HG03439 (cell line): Measurements from ENCODE around the gene CDC7.

Experiments
- ATAC-seq: cut with Tn5 transposase; IDR thresholded peaks from one replicate; pipeline ENCODE4 v1.9.1; 2021; ENCODE audit warnings: mild to moderate bottlenecking, moderate library complexity; ENCODE audit not compliant: unreplicated experiment

The CDC7 gene

DNA sequence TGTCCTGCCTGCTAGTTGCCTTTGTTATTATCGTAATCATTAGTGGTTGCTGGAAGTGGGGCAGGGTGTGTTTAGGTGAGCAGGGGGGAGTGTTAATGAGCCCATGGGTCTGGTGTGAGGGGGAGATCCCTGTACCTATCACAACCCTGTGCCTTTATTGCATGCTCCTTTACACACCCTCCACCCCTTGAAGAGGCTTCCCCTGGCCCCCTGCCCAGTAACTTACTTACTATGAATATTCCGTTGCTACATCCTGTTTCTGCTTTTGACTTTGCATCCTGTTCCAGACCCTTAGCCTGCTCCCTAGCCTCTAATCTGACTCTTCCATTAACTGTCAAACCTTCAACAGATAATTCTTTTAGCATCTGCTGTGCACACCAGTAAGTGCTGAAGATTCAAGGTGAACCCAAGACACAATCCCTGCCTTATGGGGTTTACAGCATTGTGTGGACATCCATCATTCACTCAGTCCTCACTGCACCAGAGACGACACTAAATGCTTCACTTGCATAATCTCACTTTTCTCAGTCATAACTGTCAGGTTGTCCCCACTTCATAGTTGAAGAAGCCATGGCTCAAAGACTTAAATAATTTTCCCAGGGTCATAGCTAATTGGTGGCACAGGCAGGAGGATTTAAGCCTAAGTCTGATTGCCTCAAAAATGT is 47.9 kb downstream of the CDC7 start:
- ATAC-seq = no peak

DNA sequence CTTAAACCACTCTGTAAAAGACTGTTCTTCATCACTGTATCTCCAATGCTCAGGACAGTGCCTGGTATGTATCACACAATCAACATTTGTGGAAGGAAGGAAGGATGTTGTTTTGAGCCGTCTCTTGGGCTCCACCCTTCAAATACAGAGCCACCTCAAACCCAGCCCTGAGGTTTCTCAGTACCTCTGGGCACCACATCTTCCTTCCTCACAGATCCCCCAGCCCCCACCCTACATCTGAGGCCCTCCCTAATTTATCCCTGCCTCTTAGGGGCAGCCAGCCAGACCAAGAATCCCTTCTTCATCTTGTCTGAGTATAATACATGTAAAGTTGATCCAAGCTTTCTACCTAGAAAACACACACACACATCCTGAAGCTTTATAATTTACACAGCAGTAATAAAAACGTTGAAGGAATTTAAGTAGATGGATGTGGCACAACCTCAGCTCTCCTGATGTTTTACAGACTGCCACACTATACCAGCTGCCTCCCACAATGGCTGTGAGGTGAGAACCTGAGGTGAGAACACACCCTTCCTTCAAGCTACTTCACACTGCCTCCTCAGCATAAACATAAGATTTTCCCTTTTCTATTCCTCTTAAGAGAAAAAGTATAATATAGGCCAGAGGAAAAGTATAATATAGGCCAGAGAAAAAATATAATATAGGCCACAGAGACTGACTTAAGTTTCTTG is 48.5 kb downstream of the CDC7 start:
- no peak for ATAC-seq

DNA sequence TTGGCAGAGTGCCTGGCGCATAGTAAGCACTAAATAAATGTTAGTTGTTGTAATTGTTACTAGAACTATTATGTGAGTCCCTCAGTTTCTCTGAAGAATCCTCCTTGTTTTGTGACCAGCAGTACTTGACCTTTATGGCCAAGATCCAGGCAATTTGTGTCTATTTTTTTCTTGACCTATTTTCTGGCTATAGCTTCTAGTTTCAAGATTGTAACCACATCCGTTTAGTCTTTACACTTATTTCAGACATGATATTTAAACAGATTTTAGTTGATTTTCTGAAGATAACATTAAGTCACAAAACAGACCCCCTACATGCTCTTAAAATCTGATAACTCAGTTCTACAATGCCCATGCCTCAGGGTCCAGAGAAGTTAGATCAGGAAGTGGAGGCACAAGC is 50.3 kb downstream of the CDC7 start:
- no peak for ATAC-seq

DNA sequence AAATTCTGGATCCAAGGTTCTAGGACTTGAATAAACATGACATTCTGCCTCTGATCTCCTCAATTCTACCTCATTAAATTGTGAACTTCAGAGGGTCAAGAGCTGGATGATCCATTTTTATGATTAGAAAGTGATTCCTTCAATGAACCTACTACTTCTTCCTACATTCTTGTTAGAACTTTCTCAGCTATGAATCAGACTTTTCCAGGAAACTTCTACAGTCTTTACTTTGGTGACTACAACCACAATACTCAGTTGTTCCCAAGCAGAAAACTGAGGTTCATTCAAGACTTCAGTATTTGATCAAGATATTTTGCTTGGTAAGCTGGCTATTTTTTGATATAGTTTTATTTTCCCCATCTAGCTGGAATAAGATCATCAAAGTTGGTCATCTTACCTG is 51.4 kb downstream of the CDC7 start:
- no peak for ATAC-seq

DNA sequence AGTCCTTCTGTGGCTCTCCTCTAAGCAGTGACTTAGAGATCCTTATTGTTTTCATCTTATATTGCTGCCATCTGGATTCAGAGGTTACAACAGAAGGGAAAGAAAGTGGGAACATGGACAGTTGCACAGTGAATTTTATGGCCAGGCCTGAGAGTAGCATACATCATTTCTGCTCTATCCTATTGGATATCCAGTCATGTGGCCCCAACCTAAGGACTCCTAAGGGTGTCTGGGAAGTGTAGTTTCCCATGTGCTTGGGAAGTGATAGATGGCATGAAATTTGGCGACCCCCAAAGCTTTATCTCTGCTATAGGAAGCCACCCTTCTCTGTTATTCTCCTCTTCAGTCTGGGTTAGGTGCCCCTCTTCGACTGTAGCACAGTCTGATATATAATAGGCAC is 51.9 kb downstream of the CDC7 start:
- ATAC-seq = no peak

DNA sequence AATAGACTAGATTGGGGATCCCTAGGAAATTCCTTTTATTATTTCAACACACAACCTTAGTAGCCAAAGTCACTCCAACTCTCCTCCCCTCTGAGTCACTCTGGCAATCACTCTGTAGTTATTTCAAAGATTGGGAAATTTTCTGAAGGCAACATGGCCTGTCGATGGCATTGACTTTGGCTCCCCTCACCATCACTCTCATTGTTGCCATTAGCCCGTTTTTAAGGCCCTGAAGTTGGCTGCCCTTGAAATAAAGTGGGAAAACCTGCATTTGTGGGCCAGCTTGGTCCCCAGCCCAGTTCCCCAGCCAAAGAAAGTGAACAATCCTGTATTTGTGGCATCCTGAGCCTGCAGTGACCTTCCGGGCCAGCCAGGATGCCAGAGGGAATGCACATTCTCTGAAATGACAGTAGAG is 52.5 kb downstream of the CDC7 start:
- no peak for ATAC-seq

DNA sequence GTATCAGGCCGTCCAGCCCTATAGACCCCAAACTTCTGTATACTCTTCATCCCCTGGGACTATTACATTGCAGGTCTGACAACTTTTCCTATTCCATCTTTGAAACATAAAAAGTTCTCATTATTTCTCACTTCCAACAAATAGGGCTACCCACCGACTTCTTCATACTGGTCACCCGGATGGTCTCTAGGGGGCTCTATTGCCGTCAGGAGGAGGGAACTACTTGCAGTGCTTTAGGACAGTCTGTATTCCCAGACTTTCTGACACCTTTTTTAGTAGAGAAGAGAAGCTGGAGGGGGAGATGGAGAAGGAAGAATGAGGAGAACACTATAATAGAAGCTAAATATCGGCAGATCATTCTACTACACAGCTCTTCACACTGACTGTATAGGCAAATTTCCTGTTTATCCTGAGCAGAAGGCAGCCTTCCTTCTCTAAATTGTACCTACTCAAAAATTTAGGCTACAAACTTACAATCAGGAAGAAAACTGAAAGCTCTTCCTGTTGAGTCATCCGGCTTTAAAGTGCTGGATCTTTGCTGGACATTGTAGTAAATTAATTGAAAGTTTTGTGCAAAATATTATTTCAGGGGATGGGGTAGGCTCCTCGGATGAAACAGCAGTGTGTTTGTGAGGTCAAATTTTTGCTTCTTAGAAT is 54.6 kb downstream of the CDC7 start:
- ATAC-seq = no peak

DNA sequence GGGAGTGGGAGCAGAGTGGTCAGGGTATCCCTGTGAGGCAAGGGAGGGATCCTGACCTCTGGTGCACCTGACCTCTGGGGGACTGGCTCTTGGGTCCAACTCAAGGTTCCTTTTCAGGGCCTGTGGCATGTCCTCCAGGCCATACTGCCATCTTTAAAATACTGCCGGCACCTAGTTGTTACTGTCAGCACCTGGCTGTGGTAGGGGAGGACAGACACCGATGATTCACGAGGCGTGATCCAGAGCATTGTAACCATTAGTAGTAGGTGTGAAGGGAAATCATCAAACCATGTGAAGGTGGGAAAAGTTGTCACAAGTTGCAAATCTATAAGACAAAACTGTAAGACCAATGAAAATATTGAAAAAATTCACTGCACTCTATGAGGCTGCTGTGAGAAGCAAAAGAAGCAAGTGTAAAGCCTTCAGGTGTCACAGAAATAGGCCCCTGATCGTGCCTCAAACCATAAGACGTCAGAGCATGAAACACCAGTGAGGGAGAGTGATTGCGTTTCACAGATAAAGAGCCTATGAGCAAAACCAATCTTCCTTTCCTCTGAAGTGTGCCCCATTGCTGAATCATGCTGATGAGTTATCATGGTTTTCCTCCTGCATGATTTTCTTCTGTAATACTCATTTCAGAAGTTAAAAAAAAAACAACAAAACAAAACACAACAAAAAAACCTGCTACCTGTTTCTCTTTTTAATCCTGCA is 55.3 kb downstream of the CDC7 start:
- peak; percentile 80 for ATAC-seq

DNA sequence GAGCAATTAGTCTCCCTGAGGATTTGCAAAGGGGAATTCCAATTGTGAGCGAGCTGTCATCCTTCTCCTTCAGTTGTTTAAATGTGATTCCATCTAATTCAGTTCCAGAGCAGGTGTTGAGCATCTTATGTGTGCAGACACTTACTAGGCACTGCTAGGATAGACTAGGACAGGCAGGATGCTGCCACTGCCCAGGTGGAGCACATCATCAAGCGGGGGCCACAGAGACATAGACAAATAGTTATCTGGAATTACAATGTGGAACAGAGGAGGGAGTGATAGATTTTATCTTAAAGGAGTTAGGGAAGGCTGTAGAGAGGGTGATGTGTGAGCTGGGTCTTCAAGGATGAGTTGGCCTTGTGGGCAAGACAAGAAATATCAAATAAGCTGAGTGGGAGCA is 55.9 kb downstream of the CDC7 start:
- ATAC-seq = peak; percentile 20

DNA sequence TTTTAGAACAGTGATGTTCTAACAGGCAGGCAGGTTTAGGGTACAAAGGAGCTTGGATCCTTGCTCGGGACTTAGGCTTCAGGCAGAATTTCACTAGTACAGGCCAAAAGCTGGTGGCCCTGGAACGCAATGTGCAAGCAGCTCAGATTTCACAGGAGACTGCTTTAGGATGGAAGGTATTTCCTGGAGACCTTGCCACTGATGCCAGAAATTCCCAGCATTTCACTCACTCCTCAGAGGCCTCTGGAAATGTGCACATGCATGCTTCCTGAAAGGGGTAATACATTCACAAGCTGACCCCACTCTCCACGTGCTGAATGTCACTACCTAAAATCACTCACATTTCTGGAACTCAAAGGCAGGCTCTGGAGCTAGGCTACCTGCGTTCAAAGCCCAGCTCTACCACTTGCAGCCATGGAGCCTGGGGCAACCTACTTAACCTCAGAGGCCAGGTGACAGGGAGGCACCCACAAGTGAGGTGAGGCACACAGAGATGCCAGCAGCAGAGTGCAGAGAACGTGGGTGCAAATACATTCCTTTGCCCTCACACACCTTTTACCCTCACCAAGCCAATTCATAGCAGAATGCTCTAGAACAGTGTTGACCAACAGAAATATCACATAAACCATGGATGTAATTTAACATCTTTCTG is 56.5 kb downstream of the CDC7 start:
- ATAC-seq = no peak

DNA sequence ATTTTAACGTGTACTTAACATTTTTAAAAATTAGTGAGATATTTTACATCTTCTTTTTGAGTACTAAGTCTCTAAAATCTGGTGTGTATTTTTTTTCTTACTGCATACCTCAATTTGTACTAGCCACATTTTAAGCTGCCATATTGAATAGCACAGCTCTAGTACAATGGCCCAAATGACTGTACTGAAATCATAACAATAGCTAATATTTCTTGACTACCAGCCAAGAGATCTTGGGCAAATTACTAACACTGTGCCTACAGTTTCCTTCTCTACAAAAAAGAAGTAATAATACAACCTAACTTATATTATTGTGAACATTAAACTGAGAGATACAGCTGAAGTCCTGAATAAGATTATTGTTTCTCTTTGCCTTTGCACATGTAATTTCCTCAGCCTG is 57.2 kb downstream of the CDC7 start:
- no peak for ATAC-seq

DNA sequence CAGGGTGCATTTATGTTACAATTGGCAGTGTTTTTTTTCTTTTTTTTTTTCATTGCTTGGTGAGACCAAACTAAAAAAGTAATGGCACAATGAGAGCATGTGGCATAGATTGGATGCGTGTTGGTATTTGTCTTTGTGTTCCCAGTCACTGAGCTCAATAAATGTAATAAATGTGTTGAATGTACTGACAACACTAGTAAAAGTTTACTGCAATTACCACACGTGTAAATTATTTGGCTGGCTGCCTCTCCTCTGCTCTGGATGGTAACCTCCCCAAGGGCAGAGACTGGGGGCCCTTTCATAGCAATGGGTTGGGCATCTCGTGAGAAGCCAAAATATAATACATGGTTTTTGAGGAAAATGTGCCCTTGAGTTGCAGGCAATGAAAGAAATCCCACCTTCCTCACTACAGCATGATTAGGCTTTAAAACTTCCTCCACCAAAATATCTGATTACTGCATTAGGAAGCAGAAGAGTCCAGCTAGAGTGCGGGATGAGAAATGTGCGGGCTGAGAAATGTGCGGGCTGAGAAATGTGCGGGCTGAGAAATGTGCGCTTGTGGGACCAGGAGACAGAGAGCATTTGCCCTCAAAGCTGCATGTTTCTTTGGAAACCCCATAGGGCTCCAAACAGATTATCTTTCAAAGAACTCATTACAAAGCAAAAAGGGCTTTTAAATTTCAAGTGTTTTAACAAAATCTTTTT is 58.5 kb downstream of the CDC7 start:
- no peak for ATAC-seq

DNA sequence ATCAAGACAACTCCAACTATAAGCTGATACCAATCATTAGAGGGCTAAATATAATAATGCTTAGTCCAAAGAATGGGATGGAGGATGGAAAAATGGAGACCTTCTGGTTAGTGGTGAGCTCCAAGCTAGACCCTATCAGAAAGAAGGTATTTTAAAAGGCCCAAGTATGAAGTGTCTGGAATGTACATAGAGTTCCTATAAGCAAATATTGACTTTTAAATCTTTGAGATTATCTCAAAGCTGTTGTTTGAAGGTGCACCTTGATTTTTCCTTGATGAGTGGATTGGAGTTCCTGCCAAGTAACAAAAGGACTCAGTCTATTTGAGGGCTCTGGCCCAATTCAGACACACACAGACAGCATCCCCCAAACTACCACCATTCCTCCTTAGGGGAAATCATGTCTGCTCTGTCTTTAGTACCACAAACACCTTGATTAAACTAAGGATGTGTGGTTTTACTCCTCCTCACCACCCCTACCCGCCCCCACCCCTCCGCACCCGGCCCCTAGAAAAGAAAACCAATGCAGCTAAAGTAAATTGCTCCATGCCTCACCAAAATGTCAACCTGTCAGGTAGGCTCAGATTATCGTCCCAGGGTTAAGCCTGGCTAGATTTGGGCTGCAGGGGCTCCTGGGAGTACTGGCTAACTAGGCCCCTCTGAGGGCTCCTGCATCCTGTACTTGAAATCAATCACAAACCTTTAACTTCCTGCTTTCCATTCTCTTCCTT is 59.4 kb downstream of the CDC7 start:
- ATAC-seq = no peak

DNA sequence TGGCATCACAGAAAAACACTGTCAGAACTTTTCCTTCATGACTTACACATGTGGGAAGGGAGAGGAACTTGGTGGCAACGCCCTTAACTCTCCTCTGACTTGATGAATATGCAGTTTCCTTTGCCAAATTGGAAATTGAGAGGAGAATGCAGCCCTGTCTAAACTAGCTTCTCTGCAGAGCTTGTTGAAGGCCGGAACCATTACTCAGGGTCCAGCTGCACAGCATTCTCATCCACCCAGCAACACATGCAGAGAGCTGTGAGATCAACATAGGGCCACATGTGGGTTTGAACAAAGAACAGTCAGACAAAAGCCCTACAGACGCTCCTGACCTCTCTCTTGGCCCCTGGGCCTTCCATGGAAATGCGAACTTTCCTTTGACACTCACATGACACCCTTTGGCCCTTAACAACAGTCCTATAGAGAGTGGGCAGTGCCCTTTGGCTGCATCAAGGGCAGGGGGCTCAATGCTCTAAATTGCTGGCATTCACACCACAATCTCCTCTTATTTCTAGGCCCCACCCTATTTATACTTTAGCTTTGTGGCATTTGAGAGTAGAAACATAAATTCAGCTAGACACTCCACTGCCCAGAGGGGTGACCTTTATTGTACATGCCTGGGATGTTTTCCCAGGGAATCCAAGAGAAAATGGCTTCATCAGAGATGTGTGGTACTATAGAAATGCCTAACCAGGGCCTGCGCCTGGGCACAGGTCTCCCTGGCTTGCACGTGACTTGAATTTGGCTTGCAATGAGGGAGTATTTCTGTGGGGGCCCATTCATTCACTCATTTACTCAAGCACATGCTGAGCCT is 64.4 kb downstream of the CDC7 start:
- ATAC-seq = no peak

DNA sequence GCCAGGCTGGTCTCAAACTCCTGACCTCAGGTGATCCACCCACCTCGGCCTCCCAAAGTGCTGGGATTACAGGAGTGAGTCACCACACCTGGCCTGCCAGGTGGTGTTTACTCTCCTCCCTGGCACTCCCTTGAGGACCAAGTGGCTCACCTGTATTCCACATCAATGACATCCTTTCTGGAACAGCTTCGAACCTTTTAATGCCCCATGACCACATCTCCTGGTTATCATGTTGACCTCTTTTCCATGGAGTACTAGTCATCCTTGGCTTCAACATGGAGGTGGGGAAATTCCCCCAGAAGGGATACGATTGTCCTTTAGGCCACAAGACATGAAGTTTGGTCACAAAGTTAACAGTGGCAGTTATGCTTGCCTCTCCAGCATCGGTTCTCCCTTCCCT is 66.9 kb downstream of the CDC7 start:
- no peak for ATAC-seq

DNA sequence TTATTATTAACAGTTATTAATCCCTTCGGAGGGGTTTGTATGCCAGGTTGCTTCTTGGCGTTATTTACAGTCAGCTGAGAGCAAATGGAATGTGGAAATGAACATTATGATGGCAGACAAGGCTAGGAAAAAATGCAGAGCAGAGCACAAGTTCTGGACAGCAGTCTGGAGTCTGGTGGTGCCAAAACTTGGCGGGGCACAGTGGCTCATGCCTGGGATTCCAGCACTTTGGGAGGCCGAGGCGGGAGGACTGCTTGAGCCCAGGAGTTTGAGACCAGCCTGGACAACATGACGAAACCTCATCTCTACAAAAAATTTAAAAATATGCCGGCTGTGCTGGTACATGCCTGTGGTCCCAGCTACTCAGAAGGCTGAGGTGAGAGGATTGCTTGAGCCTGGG is 67.6 kb downstream of the CDC7 start:
- ATAC-seq = no peak

DNA sequence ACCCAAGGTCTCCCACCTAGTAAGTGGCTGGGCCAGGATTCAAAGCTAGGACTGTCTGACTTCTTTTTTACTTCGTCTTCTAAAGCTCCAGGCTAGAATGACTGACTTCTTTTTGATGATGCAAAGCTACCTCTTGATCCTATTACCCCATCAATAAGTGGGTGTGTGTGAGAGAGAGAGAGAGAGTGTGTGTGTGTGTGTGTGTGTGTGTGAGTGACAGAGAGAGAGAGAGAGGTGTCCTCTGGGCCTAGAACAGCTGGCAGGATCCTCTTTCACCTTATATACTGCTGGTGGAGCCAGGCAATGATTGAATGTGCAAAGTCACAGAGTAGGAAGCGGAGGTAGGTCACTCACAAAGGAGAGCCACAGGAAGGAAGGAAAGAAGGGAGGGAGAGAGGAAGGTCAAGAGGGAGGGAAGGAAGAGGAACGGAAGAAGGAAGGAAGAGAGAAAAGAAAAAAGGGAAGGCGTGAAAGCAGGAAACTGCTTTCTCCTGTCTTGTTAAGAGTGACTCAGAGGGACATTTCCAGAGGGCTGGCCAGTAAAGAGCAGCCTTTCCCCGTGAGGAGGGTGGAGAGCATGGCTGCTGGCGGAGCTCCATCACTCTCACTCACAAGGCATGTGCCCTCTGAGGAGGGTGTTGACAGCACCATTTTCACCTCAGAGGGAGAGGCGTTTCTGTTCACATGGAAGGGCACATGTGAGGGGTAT is 68.9 kb downstream of the CDC7 start:
- no peak for ATAC-seq

DNA sequence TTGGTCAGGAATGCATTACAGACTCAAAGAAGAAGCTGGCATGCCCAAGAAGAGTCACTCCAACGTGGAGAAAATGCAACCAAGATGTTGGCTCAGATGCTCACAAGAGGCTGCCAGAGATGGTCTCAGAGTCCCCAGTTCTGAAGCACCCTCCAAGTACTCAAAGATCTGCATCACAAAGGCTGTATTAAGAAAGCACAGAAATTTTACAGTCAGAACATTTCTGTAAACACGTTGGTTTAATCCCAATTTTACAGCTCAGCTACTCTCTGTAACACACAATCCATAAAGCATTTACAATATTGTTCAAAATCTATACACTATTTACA is 69.4 kb downstream of the CDC7 start:
- no peak for ATAC-seq

DNA sequence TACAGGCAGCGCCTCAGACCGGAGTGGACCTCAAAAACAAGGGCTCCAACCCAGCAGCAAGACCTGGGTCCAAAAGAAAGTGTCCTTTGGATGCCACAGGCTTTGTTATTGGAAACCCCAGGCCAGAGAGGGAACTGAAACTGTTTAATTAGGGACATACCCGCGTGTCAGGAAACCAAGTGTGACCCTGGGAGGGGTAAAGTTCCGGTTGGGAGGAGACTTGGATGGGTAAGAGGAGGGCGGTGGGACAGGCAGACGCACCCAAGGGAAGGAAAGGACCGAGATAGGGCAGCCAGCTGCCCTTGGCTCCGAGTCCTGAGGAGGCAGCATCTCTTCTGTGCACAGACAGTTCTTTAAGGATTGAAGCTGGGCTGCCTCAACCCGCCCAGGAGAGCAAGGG is 71.4 kb downstream of the CDC7 start:
- peak; percentile 65 for ATAC-seq
